H1 (cell line): ENCODE measurements around the gene INPP5J. TPM values are rescaled to one million over a fixed set of nuclear protein-coding genes. Genes with fewer than 3 reads are reported as not detected.

Source experiments
- BRCA1 ChIP-seq: IDR thresholded peaks from 2 replicates; pipeline ENCODE4 v1.6.1; 2012; ENCODE audit warnings: low read depth, low read length, improper control_type of control experiment
- CHD1 ChIP-seq: IDR thresholded peaks from 2 replicates; pipeline ENCODE4 v1.6.1; 2012; ENCODE audit warnings: low read depth, low read length, improper control_type of control experiment
- CHD2 ChIP-seq: IDR thresholded peaks from 2 replicates; pipeline ENCODE4 v1.6.1; 2012; ENCODE audit warnings: low read length, improper control_type of control experiment
- GTF2F1 ChIP-seq: IDR thresholded peaks from 2 replicates; pipeline ENCODE4 v1.6.1; 2012; ENCODE audit warnings: low read depth, low read length, improper control_type of control experiment, borderline replicate concordance
- HDAC6 ChIP-seq: IDR thresholded peaks from one replicate; pipeline ENCODE4 v1.7.1; 2012; ENCODE audit warnings: low read depth, mild to moderate bottlenecking, inconsistent platforms, low read length, moderate library complexity
- NANOG ChIP-seq: IDR thresholded peaks from 2 replicates; pipeline ENCODE4 v1.6.1; 2011; ENCODE audit warnings: low read length, low read depth, mild to moderate bottlenecking, inconsistent platforms; ENCODE audit not compliant: insufficient read depth, poor library complexity, severe bottlenecking
- POLR2AphosphoS5 ChIP-seq: IDR thresholded peaks from 2 replicates; pipeline ENCODE4 v1.6.1; 2011; ENCODE audit warnings: low read depth, low read length
- RNF2 ChIP-seq: fragments of 200-900, 300-1000 bp; sonication (generic); IDR thresholded peaks from 2 replicates; pipeline ENCODE4 v1.7.1; 2016; ENCODE audit warnings: borderline replicate concordance, low read depth, mild to moderate bottlenecking, antibody characterized with exemption, low read length; ENCODE audit not compliant: poor library complexity, severe bottlenecking; ENCODE audit errors: missing control alignments
- SP2 ChIP-seq: IDR thresholded peaks from 2 replicates; pipeline ENCODE4 v1.6.1; 2012; ENCODE audit warnings: mild to moderate bottlenecking, low read length, inconsistent platforms
- SP4 ChIP-seq: IDR thresholded peaks from 2 replicates; pipeline ENCODE4 v1.6.1; 2012; ENCODE audit warnings: low read length, inconsistent platforms
- ZNF274 ChIP-seq: IDR thresholded peaks from 2 replicates; pipeline ENCODE4 v1.7.0; 2012; ENCODE audit warnings: low read length, borderline replicate concordance; ENCODE audit errors: extremely low read depth
- polyA plus RNA-seq, 7 experiments: library from polyadenylated mRNA; depleted of rRNA in 3 of 7; stranded (reverse) in 5 of 7; unstranded in 2 of 7; fragments of >200 nt in 5 of 7; fragments of 200-250 nt in 2 of 7; gene quantifications; 1 replicate in 5 of 7; 2 replicates in 1 of 7; 4 replicates in 1 of 7; pipeline versions ENCODE4 v1.2.1 to v1.2.3, GENCODE V29; 2011 to 2013; ENCODE audit warnings: missing spikeins in 2 of 7, mixed read lengths in 2 of 7
- total RNA-seq: library from RNA; stranded (reverse); fragmentation: NEBNext Ultra II Directional; extraction: Animal tissue kit (Norgen Biotek cat#: 25700); gene quantifications from 2 replicates; pipeline ENCODE4 v1.2.1, GENCODE V29; 2021

The INPP5J gene
- total and polyA plus RNA-seq, 2 of the 8 experiments (the other 6 are each of a cell fraction or from before 2014, with no cell fraction given): 5.4 to 6.0 TPM

- TF ChIP-seq SP2 (no peak), CHD2 (no peak), GTF2F1 (no peak), ZNF274 (no peak), POLR2AphosphoS5 (peak; percentile 65), SP4 (no peak), NANOG (no peak), HDAC6 (no peak), RNF2 (no peak), BRCA1 (no peak), CHD1 (no peak)
Measured at GRCh38 chr22:31107178-31107893, 15.4 kb upstream of the INPP5J start, which contains the start of gene SELENOM (continued).
